Subcutaneous adipose tissue (tissue), 4 donors: ENCODE results near the gene ISOC2. TPM values are rescaled to one million over a fixed set of nuclear protein-coding genes. Genes with fewer than 3 reads are reported as not detected.

Source experiments
- total RNA-seq, 4 donors: library from RNA; depleted of rRNA; stranded (reverse); fragments of >200 nt; gene quantifications; one replicate each; pipeline ENCODE4 v1.1.0, GENCODE V29; 2016
- TF ChIP-seq, protein P1 (sequence below): fragments of 450-650 bp; IDR thresholded peaks from one replicate; pipeline ENCODE4 v1.5.1; 2016; ENCODE audit warnings: low read depth, mild to moderate bottlenecking, control low read depth, antibody characterized with exemption, moderate library complexity

Gene ISOC2
- total RNA-seq, 4 donors from 2014 or later, result 38.2 to 62.4 (median 45.7) TPM

DNA sequence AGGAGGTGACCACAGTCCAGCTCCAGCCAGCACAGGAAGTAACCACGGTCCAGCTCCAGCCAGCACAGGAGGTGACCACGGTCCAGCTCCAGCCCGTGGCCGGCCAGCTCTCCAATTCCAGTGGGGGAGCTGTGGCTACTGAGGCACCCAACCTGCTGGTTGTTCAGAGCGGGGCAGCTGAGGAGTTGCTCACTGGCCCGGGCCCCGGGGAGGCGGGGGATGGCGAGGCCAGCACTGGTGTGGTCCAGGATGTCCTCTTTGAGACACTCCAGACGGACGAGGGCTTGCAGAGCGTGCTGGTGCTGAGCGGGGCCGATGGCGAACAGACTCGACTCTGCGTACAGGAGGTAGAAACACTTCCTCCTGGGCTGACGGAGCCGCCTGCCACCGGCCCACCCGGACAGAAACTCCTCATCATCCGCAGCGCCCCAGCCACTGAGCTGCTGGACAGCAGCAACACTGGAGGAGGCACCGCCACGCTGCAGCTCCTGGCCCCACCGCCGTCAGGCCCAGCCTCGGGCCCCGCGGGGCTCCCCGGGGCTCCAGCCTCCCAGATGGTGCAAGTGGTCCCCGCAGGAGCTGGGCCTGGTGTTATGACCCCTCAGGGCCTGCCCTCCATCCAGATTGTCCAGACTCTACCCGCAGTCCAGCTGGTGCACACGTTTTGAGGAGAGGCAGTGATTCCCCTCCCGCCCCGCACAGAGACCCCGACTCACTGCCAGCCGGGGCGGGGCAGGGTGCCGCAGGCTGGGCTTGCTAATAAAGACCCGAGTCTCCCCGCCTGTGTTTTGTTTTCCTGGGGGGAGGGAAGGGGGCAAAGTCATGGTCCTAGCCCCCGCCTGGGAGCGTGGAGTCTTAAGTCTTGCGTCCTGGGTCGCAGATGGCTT is 22.5 kb upstream of the ISOC2 start:
- TF ChIP-seq, protein P1, sequence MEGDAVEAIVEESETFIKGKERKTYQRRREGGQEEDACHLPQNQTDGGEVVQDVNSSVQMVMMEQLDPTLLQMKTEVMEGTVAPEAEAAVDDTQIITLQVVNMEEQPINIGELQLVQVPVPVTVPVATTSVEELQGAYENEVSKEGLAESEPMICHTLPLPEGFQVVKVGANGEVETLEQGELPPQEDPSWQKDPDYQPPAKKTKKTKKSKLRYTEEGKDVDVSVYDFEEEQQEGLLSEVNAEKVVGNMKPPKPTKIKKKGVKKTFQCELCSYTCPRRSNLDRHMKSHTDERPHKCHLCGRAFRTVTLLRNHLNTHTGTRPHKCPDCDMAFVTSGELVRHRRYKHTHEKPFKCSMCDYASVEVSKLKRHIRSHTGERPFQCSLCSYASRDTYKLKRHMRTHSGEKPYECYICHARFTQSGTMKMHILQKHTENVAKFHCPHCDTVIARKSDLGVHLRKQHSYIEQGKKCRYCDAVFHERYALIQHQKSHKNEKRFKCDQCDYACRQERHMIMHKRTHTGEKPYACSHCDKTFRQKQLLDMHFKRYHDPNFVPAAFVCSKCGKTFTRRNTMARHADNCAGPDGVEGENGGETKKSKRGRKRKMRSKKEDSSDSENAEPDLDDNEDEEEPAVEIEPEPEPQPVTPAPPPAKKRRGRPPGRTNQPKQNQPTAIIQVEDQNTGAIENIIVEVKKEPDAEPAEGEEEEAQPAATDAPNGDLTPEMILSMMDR, result no peak

GRCh38 chr19:55482967-55483705 is 21.7 kb upstream of the ISOC2 start:
- TF ChIP-seq, protein P1, result no peak

DNA sequence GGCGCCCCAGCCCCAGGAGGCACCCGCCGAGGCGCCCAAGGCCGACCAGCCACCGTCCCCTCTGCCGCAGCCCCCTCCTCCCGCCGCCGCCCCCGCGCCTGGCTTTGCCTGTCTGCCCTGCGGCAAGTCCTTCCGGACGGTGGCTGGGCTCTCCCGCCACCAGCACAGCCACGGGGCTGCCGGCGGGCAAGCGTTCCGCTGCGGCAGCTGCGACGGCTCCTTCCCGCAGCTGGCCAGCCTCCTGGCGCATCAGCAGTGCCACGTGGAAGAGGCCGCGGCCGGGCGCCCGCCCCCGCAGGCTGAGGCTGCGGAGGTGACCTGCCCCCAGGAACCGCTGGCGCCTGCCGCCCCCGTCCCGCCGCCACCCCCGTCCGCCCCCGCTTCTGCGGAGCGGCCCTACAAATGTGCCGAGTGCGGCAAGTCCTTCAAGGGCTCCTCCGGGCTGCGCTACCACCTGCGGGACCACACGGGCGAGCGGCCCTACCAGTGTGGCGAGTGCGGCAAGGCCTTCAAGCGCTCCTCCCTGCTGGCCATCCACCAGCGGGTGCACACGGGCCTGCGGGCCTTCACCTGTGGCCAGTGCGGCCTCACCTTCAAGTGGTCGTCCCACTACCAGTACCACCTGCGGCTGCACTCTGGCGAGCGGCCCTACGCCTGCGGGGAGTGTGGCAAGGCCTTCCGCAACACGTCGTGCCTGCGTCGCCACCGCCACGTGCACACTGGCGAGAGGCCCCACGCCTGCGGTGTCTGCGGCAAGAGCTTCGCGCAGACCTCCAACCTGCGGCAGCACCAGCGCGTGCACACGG is 20.9 kb upstream of the ISOC2 start:
- TF ChIP-seq, protein P1, result no peak

DNA sequence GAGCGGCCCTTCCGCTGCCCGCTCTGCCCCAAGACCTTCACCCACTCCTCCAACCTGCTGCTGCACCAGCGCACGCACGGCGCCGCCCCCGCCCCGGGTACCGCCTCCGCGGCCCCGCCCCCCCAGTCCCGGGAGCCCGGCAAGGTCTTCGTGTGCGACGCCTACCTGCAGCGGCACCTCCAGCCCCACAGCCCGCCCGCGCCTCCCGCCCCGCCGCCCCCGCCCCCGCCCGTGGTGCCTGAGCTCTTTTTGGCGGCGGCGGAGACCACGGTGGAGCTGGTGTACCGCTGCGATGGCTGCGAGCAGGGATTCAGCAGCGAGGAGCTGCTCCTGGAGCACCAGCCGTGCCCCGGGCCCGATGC is 20.3 kb upstream of the ISOC2 start:
- TF ChIP-seq, protein P1, result no peak

DNA sequence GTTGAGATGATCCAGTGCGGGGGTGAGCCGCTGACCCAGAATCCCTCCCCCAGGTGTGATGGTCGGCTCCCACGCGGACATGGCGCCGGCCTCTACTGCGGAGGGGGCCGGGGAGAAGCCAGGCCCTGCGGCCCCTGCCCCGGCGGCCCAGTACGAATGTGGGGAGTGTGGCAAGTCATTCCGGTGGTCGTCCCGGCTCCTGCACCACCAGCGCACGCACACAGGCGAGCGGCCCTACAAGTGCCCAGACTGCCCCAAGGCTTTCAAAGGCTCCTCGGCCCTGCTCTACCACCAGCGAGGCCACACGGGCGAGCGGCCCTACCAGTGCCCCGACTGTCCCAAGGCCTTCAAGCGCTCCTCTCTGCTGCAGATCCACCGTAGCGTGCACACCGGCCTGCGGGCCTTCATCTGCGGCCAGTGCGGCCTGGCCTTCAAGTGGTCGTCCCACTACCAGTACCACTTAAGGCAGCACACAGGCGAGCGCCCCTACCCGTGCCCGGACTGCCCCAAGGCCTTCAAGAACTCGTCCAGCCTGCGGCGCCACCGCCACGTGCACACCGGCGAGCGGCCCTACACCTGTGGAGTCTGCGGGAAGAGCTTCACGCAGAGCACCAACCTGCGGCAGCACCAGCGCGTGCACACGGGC is 19.8 kb upstream of the ISOC2 start:
- TF ChIP-seq, protein P1, result no peak

DNA sequence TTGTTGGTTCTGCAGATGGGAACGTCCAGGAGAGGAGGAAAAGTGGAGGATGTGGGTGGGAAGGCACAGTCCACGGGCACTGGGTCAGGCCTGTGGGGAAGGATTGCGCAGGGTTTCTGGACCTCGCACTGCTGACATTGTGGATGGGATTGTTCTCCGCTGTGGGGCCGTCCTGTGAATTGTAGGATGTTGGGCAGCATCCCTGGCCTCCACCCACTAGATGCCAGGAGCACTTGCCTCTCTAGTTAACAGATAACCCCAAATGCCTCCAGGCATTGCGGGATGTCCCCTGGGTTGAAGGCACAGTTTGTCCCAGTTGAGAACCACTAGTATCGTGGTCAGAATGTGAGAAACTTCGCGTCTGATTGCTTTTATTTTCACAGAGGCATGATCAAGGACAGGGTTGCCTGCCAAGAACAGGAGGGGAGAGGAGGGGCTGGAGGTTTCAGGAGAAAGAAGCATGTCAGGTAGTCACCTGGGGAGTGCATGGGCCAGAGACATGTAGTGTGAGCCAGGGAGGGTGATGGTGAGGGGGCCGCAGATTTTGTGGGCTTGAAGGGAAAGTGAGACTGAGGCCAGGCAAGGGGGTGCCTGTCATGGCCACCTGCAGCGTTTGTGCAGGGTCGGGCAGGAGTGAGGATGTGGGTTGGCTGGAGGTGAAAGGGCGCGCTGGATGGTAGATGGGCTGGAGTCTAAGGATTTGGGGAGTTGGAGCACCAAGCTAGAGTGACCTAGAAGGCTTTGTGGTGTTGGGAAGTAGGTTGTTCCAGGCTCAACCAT is 18.2 kb upstream of the ISOC2 start:
- TF ChIP-seq, protein P1, result no peak
